ENCODE measurements around the gene MAP1S. TPM values are rescaled to one million over a fixed set of nuclear protein-coding genes. Genes with fewer than 3 reads are reported as not detected.

MAP1S gene, protein sequence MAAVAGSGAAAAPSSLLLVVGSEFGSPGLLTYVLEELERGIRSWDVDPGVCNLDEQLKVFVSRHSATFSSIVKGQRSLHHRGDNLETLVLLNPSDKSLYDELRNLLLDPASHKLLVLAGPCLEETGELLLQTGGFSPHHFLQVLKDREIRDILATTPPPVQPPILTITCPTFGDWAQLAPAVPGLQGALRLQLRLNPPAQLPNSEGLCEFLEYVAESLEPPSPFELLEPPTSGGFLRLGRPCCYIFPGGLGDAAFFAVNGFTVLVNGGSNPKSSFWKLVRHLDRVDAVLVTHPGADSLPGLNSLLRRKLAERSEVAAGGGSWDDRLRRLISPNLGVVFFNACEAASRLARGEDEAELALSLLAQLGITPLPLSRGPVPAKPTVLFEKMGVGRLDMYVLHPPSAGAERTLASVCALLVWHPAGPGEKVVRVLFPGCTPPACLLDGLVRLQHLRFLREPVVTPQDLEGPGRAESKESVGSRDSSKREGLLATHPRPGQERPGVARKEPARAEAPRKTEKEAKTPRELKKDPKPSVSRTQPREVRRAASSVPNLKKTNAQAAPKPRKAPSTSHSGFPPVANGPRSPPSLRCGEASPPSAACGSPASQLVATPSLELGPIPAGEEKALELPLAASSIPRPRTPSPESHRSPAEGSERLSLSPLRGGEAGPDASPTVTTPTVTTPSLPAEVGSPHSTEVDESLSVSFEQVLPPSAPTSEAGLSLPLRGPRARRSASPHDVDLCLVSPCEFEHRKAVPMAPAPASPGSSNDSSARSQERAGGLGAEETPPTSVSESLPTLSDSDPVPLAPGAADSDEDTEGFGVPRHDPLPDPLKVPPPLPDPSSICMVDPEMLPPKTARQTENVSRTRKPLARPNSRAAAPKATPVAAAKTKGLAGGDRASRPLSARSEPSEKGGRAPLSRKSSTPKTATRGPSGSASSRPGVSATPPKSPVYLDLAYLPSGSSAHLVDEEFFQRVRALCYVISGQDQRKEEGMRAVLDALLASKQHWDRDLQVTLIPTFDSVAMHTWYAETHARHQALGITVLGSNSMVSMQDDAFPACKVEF
- polyA plus RNA-seq: 21.2 TPM
- long read RNA-seq, donor 1, transcript MAP1S-201 (7 exons, 3,419 nt): major isoform, 5 of 5 reads
- long read RNA-seq, donor 1, partial matches to known transcripts: 0 of 5 reads
- long read RNA-seq, donor 1, other reads (novel, unspliced or antisense): 0 of 5 reads
- long read RNA-seq, donor 2, partial matches to known transcripts: 11 of 15 reads
- long read RNA-seq, donor 2, other reads (novel, unspliced or antisense): 0 of 15 reads
- long read RNA-seq, donor 3: 0 reads
- long read RNA-seq, donor 4: 0 reads
- long read RNA-seq, donor 5, transcript MAP1S-201 (7 exons, 3,419 nt): major isoform, 5 of 11 reads
- long read RNA-seq, donor 5, partial matches to known transcripts: 5 of 11 reads
- long read RNA-seq, donor 5, other reads (novel, unspliced or antisense): 0 of 11 reads
- long read RNA-seq, donor 6, partial matches to known transcripts: 0 of 5 reads
- long read RNA-seq, donor 6, other reads (novel, unspliced or antisense): 0 of 5 reads
- long read RNA-seq, donor 7: 0 reads
- long read RNA-seq, donor 8, partial matches to known transcripts: 14 of 16 reads
- long read RNA-seq, donor 8, other reads (novel, unspliced or antisense): 0 of 16 reads
- long read RNA-seq, donor 9, partial matches to known transcripts: 0 of 2 reads
- long read RNA-seq, donor 9, other reads (novel, unspliced or antisense): 0 of 2 reads
- long read RNA-seq, donor 10, partial matches to known transcripts: 6 of 7 reads
- long read RNA-seq, donor 10, other reads (novel, unspliced or antisense): 0 of 7 reads
- long read RNA-seq, donor 11, partial matches to known transcripts: 0 of 2 reads
- long read RNA-seq, donor 11, other reads (novel, unspliced or antisense): 0 of 2 reads

DNA sequence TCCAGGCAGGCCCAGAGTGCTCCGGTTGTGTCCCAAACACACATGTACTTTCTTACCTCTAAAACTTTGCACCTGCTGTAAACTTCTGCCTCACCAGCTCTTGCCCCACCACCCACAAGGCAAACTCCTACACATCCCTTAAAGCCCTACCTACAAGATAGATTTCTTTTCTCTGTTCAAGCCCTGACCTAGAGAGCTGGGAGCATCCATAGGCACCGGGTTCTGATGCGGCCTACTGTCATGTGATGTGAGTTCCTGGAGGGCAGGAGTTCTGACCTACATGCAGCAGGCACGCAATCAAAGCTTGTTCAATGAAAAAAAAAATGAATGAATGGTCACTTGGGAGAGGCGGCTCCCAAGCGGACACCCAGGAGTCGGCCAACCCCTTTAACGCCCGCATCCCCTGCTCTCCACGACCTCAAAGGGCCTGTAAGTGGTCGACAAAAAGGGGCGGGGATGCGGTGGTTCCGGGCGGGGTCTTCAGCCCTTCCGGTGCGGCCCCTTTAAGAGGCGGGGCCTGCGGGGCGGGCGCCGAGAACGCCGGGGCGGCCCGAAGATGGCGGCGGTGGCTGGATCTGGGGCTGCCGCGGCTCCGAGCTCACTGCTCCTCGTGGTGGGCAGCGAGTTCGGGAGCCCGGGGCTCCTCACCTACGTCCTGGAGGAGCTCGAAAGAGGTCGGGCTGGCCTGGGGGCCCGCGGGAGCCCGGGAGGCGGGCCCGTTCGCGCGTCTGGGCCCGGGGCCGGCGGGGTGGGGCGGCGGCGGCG lies at the start of gene MAP1S:
TSS of gene MAP1S (plus strand) at position 534 of the 765 bp plus-strand sequence. CDS start at position 557, 23 bp downstream.
- DNase-seq: peak in 1 of 2 donors; percentile 62
- WGBS (ENCODE audit: insufficient coverage, low lambda C conversion rate): no CpG with 5 or more reads among the region's 53 CpGs
- Histone ChIP-seq H3K4me3 (ENCODE audit: low read length) (peak within 1 kb of the TSS; percentile 85), H3K36me3 (ENCODE audit: control insufficient read depth, insufficient read depth, low read length) (peaks cover 11% of the 10 kb centered on the region), H3K4me1 (ENCODE audit: control insufficient read depth, insufficient read depth, low read length) (peaks cover 13% of the 10 kb centered on the region), H3K27me3 (ENCODE audit: control insufficient read depth, insufficient read depth, low read length) (no peaks in the 10 kb centered on the region), H3K9me3 (ENCODE audit: control insufficient read depth, low read depth, low read length) (no peaks in the 10 kb centered on the region), H3K27ac (ENCODE audit: low read length) (no peak within 1 kb of the TSS)

DNA sequence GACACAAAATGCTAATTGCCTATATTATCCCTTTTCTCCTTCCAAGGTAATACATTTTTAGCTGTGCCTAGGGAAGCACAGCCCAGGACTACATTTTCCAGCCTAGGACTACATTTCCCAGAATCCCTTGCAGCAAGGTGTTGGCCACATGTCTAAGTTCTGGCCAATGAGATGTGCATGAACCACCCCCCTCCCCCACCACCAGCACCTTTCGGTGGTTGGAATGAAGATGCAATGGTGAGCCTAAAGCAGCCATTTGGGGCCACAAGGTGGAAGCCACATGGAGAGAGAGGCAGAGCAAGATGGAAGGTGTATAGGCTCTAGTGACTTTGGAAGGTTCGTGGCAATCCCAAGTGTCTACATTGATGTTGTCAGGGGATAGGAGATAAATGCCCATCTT lies 47.4 kb upstream of the MAP1S start:
- Histone ChIP-seq H3K27ac (ENCODE audit: low read length) (no peak overlapping the region), H3K4me1 (ENCODE audit: control insufficient read depth, insufficient read depth, low read length) (no peaks in the 10 kb centered on the region), H3K4me3 (ENCODE audit: low read length) (no peak overlapping the region), H3K36me3 (ENCODE audit: control insufficient read depth, insufficient read depth, low read length) (no peaks in the 10 kb centered on the region), H3K9me3 (ENCODE audit: control insufficient read depth, low read depth, low read length) (no peaks in the 10 kb centered on the region), H3K27me3 (ENCODE audit: control insufficient read depth, insufficient read depth, low read length) (no peaks in the 10 kb centered on the region)
- DNase-seq: no peak
- no CpG with 5 or more reads among the region's 2 CpGs for WGBS (ENCODE audit: insufficient coverage, low lambda C conversion rate)

GRCh38 chr19:17673937-17674799 lies 45.1 kb upstream of the MAP1S start:
- Histone ChIP-seq H3K36me3 (ENCODE audit: control insufficient read depth, insufficient read depth, low read length) (no peaks in the 10 kb centered on the region), H3K27me3 (ENCODE audit: control insufficient read depth, insufficient read depth, low read length) (peaks cover 6% of the 10 kb centered on the region)

GRCh38 chr19:17676295-17676694 lies 43.0 kb upstream of the MAP1S start:
- no peak for DNase-seq
- H3K4me1 ChIP-seq (ENCODE audit: control insufficient read depth, insufficient read depth, low read length): no peaks in the 10 kb centered on the region
- no peaks in the 10 kb centered on the region for H3K9me3 ChIP-seq (ENCODE audit: control insufficient read depth, low read depth, low read length)
- H3K4me3 ChIP-seq (ENCODE audit: low read length): no peak overlapping the region
- H3K27me3 ChIP-seq (ENCODE audit: control insufficient read depth, insufficient read depth, low read length): peaks cover 24% of the 10 kb centered on the region
- WGBS (ENCODE audit: insufficient coverage, low lambda C conversion rate): no CpG with 5 or more reads among the region's 2 CpGs
- no peak overlapping the region for H3K27ac ChIP-seq (ENCODE audit: low read length)
- H3K36me3 ChIP-seq (ENCODE audit: control insufficient read depth, insufficient read depth, low read length): no peaks in the 10 kb centered on the region

More at GRCh38 chr19:17673937-17674799, 45.1 kb upstream of the MAP1S start:
- no peak overlapping the region for H3K4me3 ChIP-seq (ENCODE audit: low read length)
- no peak overlapping the region for H3K27ac ChIP-seq (ENCODE audit: low read length)
- H3K9me3 ChIP-seq (ENCODE audit: control insufficient read depth, low read depth, low read length): no peaks in the 10 kb centered on the region
- no peak for DNase-seq
- WGBS (ENCODE audit: insufficient coverage, low lambda C conversion rate): no CpG with 5 or more reads among the region's 19 CpGs
- H3K4me1 ChIP-seq (ENCODE audit: control insufficient read depth, insufficient read depth, low read length): no peaks in the 10 kb centered on the region

- no peaks in the 10 kb centered on the region for H3K36me3 ChIP-seq (ENCODE audit: control insufficient read depth, insufficient read depth, low read length)
- no peak for DNase-seq
- H3K4me3 ChIP-seq (ENCODE audit: low read length): no peak overlapping the region
- no peaks in the 10 kb centered on the region for H3K9me3 ChIP-seq (ENCODE audit: control insufficient read depth, low read depth, low read length)
- H3K4me1 ChIP-seq (ENCODE audit: control insufficient read depth, insufficient read depth, low read length): no peaks in the 10 kb centered on the region
- peaks cover 26% of the 10 kb centered on the region for H3K27me3 ChIP-seq (ENCODE audit: control insufficient read depth, insufficient read depth, low read length)
- 38% methylated on average over 1 of the region's 2 CpGs for WGBS (ENCODE audit: insufficient coverage, low lambda C conversion rate)
- no peak overlapping the region for H3K27ac ChIP-seq (ENCODE audit: low read length)
These were observed 42.3 kb upstream of the MAP1S start for GRCh38 chr19:17677002-17677401.

DNA sequence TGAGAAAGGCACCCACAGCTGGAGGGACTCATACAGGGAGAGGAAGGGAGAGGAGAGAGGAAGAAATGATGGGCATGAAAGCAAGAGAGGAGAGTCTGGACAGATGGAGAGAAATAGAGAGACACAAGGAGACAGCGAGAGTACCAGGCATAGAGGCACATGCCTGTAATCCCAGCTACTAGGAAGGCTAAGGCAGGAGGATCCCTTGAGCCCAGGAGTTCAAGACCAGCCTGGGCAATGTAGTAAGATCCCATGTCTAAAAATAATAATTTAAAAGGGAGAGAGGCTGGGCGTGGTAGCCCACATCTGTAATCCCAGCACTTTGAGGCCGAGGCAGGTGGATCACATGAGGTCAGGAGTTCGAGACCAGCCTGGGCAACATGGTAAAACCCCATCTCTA lies 40.4 kb upstream of the MAP1S start:
- no peak overlapping the region for H3K27ac ChIP-seq (ENCODE audit: low read length)
- DNase-seq: no peak
- no CpG with 5 or more reads among the region's 4 CpGs for WGBS (ENCODE audit: insufficient coverage, low lambda C conversion rate)
- H3K27me3 ChIP-seq (ENCODE audit: control insufficient read depth, insufficient read depth, low read length): peaks cover 27% of the 10 kb centered on the region
- no peaks in the 10 kb centered on the region for H3K9me3 ChIP-seq (ENCODE audit: control insufficient read depth, low read depth, low read length)
- H3K36me3 ChIP-seq (ENCODE audit: control insufficient read depth, insufficient read depth, low read length): no peaks in the 10 kb centered on the region
- no peaks in the 10 kb centered on the region for H3K4me1 ChIP-seq (ENCODE audit: control insufficient read depth, insufficient read depth, low read length)
- H3K4me3 ChIP-seq (ENCODE audit: low read length): no peak overlapping the region

- no peak overlapping the region for H3K4me3 ChIP-seq (ENCODE audit: low read length)
- no peak overlapping the region for H3K27ac ChIP-seq (ENCODE audit: low read length)
These were observed 39.6 kb upstream of the MAP1S start for GRCh38 chr19:17679526-17680229.

GRCh38 chr19:17680230-17680722 lies 39.0 kb upstream of the MAP1S start:
- Histone ChIP-seq H3K36me3 (ENCODE audit: control insufficient read depth, insufficient read depth, low read length) (no peaks in the 10 kb centered on the region), H3K27ac (ENCODE audit: low read length) (no peak overlapping the region), H3K4me3 (ENCODE audit: low read length) (no peak overlapping the region), H3K27me3 (ENCODE audit: control insufficient read depth, insufficient read depth, low read length) (peaks cover 32% of the 10 kb centered on the region), H3K9me3 (ENCODE audit: control insufficient read depth, low read depth, low read length) (no peaks in the 10 kb centered on the region), H3K4me1 (ENCODE audit: control insufficient read depth, insufficient read depth, low read length) (no peaks in the 10 kb centered on the region)
- DNase-seq: peak; percentile 35 to 45
- whole genome bisulfite sequencing (ENCODE audit: insufficient coverage, low lambda C conversion rate): no CpG with 5 or more reads among the region's 38 CpGs

More at GRCh38 chr19:17679526-17680229, 39.6 kb upstream of the MAP1S start:
- Histone ChIP-seq H3K36me3 (ENCODE audit: control insufficient read depth, insufficient read depth, low read length) (no peaks in the 10 kb centered on the region), H3K27me3 (ENCODE audit: control insufficient read depth, insufficient read depth, low read length) (peaks cover 28% of the 10 kb centered on the region), H3K9me3 (ENCODE audit: control insufficient read depth, low read depth, low read length) (no peaks in the 10 kb centered on the region), H3K4me1 (ENCODE audit: control insufficient read depth, insufficient read depth, low read length) (no peaks in the 10 kb centered on the region)
- no peak for DNase-seq
- WGBS (ENCODE audit: insufficient coverage, low lambda C conversion rate): 10% methylated on average over 2 of the region's 14 CpGs
